GM23338 (cell line): Measurements from ENCODE around the gene ODAD2.

Experiments
- CREB1 ChIP-seq: fragments of 250-450 bp; sonication (Bioruptor Pico); IDR thresholded peaks from 2 replicates; pipeline ENCODE4 v1.5.0; 2020; ENCODE audit warnings: low read depth, mild to moderate bottlenecking, moderate library complexity
- CTCF ChIP-seq, 2 experiments: fragments of 200-600 bp in 1 of 2; sonication (generic) in 1 of 2; conservative IDR thresholded peaks; 2 replicates each; pipeline versions ENCODE4 v1.5.1 to v1.6.1; 2016 to 2017; ENCODE audit warnings: antibody characterized with exemption in 2 of 2, low read depth in 2 of 2, mild to moderate bottlenecking in 2 of 2, moderate library complexity in 1 of 2
- EZH2phosphoT487 ChIP-seq: fragments of 200-600 bp; sonication (generic); IDR thresholded peaks from one replicate; pipeline ENCODE4 v1.8.1; 2018; ENCODE audit warnings: antibody characterized with exemption; ENCODE audit not compliant: unreplicated experiment
- JUNB ChIP-seq: IDR thresholded peaks from one replicate; pipeline ENCODE4 v1.6.1; 2016; ENCODE audit warnings: antibody characterized with exemption; ENCODE audit not compliant: unreplicated experiment

GRCh38 chr10:27770181-27770580 lies 228.7 kb downstream of the ODAD2 start:
- TF ChIP-seq CTCF (conservative IDR thresholded peaks at IDR 0.05; ENCODE audit: low read depth in 2 of 2) (no peak), EZH2phosphoT487 (no peak), JUNB (no peak), CREB1 (CRISPR knock-in tag) (no peak)
